Occipital lobe (tissue), 2 donors: ENCODE measurements around the gene TBC1D20. TPM values are rescaled to one million over a fixed set of nuclear protein-coding genes. Genes with fewer than 3 reads are reported as not detected.
A peak's percentile ranks its signal among the peaks of the same experiment; 100 is the strongest.
"Not testable (repeated sequence)": the region's sequence is repeated elsewhere in the genome, so short reads cannot be mapped to it uniquely, and the experiment has no call there.

Experiments used
- DNase-seq: peaks from one replicate; lab custom pipeline; 2025; lab: John Stamatoyannopoulos, UW
- total RNA-seq: library from RNA; depleted of rRNA; stranded (reverse); fragments of >200 nt; gene quantifications from one replicate; pipeline ENCODE4 v1.2.3, GENCODE V29; 2014

TBC1D20 gene, protein sequence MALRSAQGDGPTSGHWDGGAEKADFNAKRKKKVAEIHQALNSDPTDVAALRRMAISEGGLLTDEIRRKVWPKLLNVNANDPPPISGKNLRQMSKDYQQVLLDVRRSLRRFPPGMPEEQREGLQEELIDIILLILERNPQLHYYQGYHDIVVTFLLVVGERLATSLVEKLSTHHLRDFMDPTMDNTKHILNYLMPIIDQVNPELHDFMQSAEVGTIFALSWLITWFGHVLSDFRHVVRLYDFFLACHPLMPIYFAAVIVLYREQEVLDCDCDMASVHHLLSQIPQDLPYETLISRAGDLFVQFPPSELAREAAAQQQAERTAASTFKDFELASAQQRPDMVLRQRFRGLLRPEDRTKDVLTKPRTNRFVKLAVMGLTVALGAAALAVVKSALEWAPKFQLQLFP
- total RNA-seq, result 15.4 TPM

DNA sequence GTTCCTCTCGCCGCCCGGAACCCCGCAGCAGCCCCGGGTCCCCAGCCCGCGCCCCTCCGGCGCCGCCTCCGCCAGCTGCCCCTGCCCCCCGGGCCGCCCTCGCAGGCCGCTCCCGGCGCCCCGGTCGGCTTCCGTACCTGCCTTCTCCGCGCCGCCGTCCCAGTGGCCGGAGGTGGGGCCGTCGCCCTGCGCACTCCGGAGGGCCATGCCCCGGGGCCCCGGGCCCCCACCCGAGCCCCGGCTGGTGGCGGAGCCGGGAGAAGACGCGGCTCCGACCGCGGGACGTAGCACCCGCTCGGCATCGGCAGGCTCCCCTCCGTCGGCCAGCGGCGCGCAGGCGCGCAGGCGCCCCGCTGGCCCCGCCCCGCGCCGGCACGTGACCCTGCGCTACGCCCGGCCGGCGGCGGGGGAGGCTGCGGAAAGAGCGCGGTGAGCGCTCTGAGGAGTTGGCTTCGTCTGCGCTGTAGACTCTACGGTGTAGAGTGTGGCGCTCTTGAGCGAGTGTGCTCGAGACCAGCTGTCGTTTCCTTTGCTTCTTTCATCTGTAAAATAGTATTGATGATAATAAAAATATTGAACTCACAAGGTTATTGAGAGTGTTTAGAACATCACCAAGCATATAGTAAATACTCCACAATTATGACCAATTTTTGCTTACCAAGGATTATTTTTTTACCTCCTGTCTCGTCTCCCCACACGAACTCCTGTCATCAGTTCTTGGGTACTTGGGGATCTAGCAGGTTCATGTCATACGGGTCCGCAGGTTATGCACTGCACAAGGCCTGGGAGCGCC, at the start of gene TBC1D20:
Gene TBC1D20 (minus strand): TSS at position 335 of the 793 bp plus-strand sequence. CDS start 128 bp downstream, at position 207.
- DNase-seq, result peak; percentile 62

- DNase-seq, result not testable (repeated sequence)
These were observed 48.2 kb upstream of the TBC1D20 start for GRCh38 chr20:510328-511057.

GRCh38 chr20:508364-508787, 46.0 kb upstream of the TBC1D20 start:
- DNase-seq, result not testable (repeated sequence)

GRCh38 chr20:507761-508332, 45.5 kb upstream of the TBC1D20 start:
- DNase-seq, result no peak

DNA sequence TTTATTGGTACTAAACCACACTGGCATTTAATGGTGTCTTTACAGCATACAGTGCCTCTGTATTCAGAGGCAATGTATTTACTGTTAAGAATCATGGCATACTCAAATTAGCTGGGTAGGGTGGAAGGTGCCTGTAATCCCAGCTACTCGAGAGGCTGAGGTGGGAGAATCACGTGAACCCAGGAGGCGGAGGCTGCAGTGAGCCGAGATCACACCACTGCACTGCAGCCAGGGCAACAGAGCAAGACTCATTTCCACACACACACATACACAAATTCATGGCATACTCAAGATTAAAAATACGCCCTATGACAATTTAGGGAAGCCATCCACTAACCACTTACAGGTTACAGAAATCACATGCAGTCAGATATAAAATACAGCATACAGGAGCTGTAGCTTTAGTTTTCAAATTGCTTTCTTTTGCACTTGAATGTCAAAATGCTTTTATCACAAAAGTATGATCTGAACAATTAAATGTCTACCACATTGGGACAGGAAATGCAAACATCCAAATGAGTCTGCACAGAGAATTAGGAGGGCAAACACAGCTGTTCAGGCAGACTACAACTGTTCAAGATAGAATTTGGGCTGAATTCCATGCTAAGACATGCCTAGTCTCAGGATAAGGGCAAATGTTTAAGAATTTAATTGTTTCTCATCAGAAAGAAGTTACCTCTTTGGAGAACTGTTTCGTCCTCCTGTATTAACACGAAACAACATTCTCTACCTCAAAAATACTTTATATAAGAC, 44.8 kb upstream of the TBC1D20 start:
- no peak for DNase-seq

GRCh38 chr20:504632-505075, 42.3 kb upstream of the TBC1D20 start:
- DNase-seq, result no peak

DNA sequence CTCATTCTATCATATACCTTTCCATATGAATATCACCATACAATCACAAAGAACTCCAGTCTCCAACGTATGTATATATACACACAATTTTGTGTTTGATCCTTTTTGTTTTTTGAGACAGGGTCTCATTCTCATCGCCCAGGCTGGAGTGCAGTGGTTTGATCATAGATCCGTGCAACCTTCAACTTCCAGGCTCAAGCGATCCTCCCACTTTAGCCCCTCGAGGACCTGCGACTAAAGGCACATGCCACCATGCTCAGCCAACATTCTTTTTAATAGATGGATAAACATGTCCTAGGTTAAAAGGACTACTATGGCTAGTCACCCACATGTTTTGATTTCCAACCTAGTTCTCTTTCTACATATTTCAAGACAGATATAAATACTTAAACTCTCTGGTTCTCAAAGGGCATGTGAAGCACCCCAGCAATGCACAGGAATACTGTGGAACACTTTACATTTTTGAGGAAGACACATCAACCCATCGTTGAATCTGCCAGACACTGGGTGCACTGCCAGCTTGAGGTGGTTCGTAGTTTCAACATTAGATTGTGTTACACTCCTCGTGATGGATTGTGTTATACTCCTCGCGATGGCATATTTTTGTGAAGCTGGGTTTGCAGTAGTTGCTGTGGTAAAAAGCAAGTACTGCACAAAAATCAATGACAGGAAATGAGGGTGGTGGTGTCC, 40.9 kb upstream of the TBC1D20 start:
- no peak for DNase-seq

DNA sequence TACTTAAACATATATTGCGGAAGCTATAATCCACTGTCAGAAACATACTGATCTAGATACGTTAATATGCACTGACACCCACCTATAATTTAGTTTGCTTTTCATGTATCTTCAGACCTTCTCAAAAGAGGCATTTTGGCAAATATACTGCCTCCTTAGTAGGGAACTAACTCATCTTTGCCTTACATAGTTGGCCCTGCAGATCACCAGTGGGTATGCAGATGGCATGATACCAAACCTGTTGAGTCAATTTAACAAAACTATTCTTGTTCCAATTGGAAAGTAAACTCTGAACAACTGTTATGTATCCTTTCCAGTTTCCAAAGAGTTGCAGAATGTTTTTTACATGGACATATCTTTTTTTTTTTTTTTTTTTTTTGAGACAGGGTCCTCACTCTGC, 35.6 kb upstream of the TBC1D20 start:
- no peak for DNase-seq

GRCh38 chr20:496126-496696, 33.9 kb upstream of the TBC1D20 start:
- no peak for DNase-seq

DNA sequence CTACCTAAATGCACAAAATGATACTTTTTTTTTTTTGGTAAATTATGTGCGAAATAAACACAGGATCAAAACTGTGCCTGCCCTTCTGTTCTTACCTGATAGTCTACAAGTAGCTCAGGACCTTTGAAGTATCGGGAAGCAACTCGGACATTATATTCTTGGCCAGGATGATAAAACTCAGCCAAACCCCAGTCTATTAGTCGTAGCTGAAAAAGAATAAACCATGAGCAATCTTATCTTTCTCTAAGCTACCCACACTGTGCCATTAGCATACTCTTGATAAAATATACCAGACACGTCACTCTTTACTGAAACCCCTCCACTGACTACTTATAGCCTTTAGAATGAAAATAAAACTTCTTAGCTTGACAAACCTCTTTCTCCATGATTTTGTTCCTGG, 29.8 kb upstream of the TBC1D20 start:
- no peak for DNase-seq

- DNase-seq, result no peak
These were observed 25.3 kb upstream of the TBC1D20 start for GRCh38 chr20:487655-488054.

GRCh38 chr20:483815-484644, 21.7 kb upstream of the TBC1D20 start:
- no peak for DNase-seq

DNA sequence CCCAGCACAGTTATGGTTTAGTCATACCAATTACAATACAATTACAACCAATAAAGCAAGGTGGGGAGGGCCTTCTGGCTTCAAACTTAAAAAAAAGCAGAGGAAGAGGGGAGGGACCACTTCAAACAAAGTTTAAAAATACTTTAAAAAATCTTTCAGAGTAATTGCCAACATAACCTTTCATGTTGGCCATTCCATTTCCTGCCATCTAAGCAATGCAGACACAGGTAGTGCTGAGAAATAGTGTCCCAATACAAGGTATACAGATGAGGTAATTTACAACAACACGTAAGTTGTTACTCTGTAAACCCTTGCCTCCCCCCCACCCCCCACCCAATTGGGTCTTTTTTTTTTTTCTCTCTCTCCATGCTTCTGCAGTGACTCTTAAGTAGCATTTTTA, 18.8 kb upstream of the TBC1D20 start:
- no peak for DNase-seq

DNA sequence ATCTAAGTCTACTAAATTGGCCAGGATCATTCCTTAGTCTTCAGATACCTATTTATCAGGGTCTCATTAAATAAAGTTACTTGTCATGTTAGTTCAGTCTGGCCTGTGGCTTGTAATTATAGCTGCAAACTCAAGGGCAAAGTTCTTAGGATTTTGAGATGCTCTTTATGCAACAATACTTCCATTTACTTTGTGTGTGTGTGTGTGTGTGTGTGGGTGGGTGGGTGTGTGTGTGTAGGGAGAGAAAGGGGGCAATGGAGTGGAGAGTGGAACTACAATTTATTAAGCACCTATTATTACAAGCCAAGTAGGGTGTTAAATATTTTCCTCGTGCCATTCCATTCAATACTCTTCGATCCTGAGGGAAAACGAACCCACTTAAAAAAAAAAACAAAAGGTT, 17.7 kb upstream of the TBC1D20 start:
- DNase-seq, result no peak

GRCh38 chr20:479487-479886, 17.2 kb upstream of the TBC1D20 start:
- DNase-seq, result no peak

GRCh38 chr20:478949-479429, 16.7 kb upstream of the TBC1D20 start:
- DNase-seq, result no peak

GRCh38 chr20:478010-478948, 15.9 kb upstream of the TBC1D20 start:
- DNase-seq, result no peak
